HEK293 (cell line): ENCODE results near the gene AEBP2.

Source experiments
- CTCF ChIP-seq: fragments of 450-650 bp; formaldehyde crosslinking; IDR thresholded peaks from 2 replicates; pipeline ENCODE4 v1.5.1; 2016; ENCODE audit warnings: missing biosample characterization, missing genetic modification characterization
- KLF16 ChIP-seq: fragments of 450-650 bp; formaldehyde crosslinking; IDR thresholded peaks from 2 replicates; pipeline ENCODE4 v1.5.1; 2017; ENCODE audit warnings: missing biosample characterization, missing genetic modification characterization
- REPIN1 ChIP-seq: fragments of 450-650 bp; formaldehyde crosslinking; IDR thresholded peaks from 2 replicates; pipeline ENCODE4 v1.5.1; 2017; ENCODE audit warnings: missing biosample characterization, missing genetic modification characterization, low read depth
- ZNF274 ChIP-seq, 2 experiments: fragments of 200-500 bp in 1 of 2; fragments of 450-650 bp in 1 of 2; sonication (Bioruptor generic) in 1 of 2; formaldehyde crosslinking in 1 of 2; IDR thresholded peaks; 2 replicates each; pipeline versions ENCODE4 v1.5.1 to v1.6.1; 2014 to 2016; ENCODE audit warnings: borderline replicate concordance in 1 of 2, inconsistent platforms in 1 of 2, low read length in 1 of 2, missing biosample characterization in 1 of 2, missing genetic modification characterization in 1 of 2
- ZNF549 ChIP-seq: fragments of 450-650 bp; IDR thresholded peaks from 2 replicates; pipeline ENCODE4 v1.5.1; 2018; ENCODE audit warnings: missing biosample characterization, missing genetic modification characterization, mild to moderate bottlenecking, inconsistent platforms, moderate library complexity
- ZNF629 ChIP-seq: fragments of 450-650 bp; formaldehyde crosslinking; IDR thresholded peaks from 2 replicates; pipeline ENCODE4 v1.5.1; 2017; ENCODE audit warnings: missing biosample characterization, missing genetic modification characterization
- TF ChIP-seq, protein P1 (sequence below): fragments of 450-650 bp; formaldehyde crosslinking; IDR thresholded peaks from 2 replicates; pipeline ENCODE4 v1.5.1; 2016; ENCODE audit warnings: missing biosample characterization, missing genetic modification characterization

- TF ChIP-seq CTCF (tag by site-specific recombination) (no peak), REPIN1 (no peak), ZNF549 (tag by site-specific recombination) (no peak), ZNF629 (tag by site-specific recombination) (no peak), KLF16 (tag by site-specific recombination) (no peak), ZNF274 (IDR thresholded peaks at IDR 0.05; ENCODE audit: low read length) (no peak), ZNF274 (tag by site-specific recombination; IDR thresholded peaks at IDR 0.05; ENCODE audit: borderline replicate concordance) (no peak)
- TF ChIP-seq, protein P1, sequence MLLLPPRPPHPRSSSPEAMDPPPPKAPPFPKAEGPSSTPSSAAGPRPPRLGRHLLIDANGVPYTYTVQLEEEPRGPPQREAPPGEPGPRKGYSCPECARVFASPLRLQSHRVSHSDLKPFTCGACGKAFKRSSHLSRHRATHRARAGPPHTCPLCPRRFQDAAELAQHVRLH (tag by site-specific recombination) = no peak
Measured at GRCh38 chr12:19499030-19499429, 59.7 kb downstream of the AEBP2 start.
